HPDE6-E6E7 (cell line): ENCODE measurements around the gene NELFB.
"Not testable (repeated sequence)": the region's sequence is repeated elsewhere in the genome, so short reads cannot be mapped to it uniquely, and the experiment has no call there.

Source experiments
- DNase-seq: peaks from one replicate; pipeline ENCODE4 v3.0.0; 2011; ENCODE audit warnings: missing footprints; ENCODE audit errors: extremely low spot score

The NELFB gene

DNA sequence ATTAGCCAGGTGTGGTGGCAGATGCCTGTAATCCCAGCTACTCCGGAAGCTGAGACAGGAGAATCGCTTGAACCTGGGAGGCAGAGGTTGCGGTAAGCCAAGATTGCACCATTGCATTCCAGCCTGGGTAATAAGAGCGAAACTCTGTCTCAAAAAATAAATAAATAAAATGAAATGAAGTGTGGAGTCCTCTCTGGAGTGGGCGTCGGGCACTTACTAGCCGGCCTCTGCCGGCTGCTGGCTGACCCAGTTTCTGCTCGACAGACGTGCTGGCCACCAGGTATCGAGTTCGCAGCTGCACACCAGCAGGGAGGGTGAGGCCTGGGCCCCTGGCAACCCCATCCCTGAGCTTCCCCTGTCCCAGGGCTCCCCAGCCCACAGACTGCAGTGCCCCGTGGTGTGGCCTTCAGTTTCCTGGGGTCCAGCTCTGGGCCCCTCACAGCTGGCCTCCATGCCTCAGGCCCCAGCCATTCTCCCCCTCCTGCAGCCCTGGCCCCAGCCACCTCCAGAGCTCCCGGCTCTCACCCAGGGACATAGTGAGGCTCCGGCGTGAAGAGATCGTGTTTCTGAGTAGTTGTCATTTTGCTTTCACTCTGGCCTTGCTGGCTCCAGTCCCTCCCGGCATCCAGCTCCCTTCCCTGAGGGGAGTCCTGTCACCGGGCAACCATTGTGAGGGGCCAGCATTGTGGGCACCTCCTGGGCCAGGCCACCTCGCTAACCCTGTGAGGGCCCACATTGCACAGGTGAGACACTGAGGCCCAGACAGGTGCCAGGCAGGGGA lies 7.8 kb upstream of the NELFB start:
- DNase-seq = no peak

DNA sequence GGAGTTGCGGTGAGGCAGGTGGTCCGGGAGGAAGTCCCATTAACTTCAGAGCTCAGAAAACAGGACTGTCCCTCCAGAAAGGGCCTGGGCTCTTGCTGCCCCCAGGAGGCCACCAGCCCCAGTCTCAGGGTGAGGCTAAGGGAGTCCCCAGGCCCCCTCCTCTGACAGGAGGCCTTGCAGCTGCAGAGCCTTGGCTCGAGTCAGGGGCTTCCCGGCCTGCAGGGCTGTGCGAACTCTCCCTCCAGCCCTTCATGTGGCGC lies 7.3 kb upstream of the NELFB start:
- DNase-seq = no peak

DNA sequence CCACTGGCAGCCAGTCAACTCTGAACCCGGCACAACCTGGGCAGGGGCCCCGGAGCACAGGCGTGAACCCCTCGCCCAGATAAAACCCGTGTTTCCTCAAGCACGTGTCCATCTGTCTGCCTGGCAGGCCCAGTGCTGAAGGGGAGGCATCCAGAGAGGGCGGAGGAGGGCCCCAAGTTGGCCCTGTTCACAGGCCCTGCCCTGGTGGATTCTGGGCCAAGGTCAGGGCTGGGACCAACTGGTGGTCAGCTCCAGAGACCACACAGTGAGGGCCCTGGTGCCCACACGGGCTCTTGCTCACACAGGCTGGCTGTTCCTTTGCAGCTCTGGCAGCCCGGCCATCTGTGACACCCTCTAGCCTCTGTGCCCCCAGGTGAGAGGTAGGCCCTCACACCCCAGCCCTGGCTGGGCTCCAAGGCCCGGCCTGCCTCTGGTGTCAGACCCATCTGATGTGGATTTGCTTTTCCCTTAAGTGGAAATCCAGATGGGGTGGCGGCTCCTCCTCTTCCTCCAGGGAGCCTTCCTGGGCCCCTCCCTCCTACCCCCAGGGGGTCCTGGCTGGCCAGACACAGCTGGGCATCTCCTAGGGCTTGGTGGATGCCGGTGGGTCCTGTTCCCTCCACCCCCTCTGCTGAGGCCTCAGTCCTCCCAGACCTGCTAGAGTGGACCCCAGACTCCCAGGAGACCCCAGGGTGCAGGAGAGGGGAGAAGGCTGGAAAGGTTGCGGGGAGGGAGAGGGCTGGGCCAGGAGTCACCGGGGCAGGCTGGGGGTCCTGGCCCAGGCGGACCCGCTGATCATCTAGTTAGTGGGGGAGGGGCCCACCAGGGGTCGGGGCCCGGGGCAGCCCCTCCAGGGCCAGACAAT lies 4.6 kb upstream of the NELFB start:
- no peak for DNase-seq

DNA sequence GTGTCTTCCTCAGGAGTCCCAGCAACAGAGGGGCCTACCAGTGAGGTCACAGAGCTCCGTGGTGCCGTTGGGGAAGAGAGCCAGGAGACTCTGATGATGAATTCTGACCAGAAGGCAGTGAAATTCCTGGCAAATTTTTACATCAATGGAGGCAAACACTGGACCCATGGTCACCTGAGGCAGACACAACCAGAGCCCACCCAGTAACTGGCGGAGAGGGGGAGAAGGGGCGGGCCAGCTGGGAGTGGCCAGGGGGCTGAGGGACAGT lies 4.0 kb upstream of the NELFB start, which contains the start of gene STPG3:
TSS of gene STPG3 (plus strand) at position 93 of the 268 bp plus-strand sequence. CDS start at position 94, 1 bp downstream.
- DNase-seq = no peak

DNA sequence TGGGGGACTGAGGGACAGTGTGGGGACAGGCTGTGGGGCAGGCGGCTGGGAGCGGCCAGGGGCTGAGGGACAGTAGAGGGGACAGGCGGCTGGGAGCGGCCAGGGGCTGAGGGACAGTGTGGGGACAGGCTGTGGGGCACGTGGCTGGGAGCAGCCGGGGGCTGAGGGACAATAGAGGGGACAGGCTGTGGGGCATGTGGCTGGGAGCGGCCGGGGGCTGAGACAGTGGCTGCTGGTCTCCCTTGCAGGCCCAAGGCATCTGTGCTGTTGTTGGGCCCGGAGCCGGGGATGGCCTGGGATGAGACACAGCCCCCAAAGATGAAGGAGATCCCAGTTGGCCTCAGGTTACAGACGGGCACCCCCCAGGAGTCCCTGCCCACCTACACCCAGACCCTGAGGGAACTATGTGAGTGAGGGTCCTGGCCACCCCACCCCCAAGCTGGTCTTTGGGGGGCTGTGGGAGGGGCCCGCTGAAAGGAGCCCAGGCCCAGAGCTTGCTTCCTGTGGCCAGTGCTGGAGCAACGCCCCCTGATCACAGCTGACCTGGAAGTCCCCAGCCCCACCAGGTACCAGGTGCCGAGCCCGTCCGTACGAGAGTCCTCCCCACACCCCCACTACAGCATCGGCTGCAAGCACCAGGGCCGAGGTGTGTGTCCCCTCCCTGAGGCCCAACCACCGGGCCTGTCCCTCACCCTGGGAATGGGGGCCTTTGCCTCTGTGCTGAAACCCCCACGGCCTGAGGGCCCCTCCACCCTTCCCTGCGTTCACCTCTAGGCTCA lies 3.4 kb upstream of the NELFB start:
- DNase-seq = no peak

DNA sequence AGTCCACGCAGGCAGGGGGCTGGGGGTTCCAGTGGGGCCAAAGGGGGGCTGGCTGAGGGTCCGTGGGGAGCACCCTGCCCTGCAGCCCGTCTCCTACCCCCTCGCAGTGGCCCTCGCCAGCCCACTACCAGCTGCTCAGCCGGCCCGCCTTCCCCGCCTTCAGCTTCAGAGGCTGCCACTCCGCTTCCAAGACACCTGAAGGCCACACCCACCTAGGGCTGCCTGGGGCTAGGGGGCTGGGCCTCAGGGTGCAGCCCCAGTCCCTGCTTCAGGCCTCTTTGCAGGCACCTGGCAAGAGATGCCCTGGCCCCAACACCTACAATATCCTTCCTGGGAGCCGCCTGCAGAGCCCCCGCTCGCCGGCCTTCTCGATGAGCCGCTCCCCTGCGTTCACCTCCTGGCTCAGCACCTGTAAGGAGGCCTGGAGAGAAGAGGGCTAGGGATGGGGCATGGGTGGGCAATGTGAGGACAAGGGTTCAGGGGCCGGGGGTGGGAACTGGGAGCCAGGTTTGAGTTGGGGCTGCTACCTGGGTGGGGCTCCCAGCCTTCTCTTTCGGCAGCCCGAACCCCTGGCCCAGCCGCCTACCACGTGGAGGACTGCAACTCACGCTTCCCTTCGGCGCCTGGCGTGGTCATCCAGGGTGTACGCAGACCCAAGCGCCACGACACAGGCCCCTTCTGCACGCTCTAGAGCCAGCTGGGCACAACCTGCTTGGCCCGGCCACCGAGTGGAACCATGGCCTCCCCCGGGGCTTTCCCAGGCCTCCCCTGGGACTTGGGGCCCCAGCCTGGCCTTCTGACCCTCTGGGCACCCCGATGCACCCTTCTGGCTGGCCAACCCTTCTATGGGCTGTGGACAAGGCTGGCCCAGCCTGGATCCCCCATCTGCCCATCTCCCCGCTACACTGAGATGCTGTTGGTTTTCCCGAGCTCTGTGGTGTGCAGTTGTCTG lies 2.3 kb upstream of the NELFB start:
- DNase-seq = no peak

DNA sequence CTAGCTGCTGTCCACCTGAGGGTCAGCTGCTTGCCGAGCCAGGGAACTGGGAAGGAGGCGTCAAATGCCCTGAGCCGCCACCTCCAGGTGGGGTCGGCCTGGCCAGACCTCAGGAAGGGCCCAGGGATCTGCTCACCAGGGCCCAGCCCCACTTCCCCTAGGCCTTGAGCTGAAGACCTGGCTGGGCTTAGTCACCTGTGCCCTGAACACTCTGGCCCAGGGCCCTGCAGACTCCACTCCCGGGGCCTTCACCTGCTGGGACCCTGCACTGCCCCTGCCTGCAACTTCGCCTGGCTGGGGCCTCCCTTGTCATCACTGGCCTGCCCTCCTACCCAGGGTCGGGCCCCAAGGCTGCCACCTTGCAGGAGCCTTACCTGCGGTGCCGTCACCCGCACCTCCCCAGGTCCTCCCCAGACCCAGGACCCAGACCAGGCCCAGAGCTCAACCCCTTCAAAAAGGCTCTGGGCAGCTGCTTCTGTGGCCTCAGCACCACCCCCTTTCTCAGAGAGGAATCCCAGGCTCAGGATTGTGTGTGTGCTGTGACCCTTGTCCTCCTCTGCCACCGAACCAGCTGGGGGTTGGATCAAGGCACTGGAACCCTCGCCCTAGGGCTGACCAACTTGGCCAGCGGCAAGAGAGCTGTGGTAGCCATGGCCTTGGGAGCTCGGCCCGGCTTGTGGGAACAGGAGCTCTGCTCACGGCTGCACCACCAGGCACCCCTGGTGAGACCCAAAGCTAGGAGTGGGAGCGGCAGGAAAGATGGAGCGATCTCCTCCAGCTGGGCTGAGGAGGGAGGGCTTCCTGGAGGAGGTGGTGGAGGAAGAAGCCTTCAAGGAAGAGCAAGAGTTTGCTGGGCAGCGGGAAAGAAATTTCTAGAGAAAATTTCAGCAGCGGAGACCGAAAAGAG lies 1.2 kb upstream of the NELFB start:
- DNase-seq = no peak

DNA sequence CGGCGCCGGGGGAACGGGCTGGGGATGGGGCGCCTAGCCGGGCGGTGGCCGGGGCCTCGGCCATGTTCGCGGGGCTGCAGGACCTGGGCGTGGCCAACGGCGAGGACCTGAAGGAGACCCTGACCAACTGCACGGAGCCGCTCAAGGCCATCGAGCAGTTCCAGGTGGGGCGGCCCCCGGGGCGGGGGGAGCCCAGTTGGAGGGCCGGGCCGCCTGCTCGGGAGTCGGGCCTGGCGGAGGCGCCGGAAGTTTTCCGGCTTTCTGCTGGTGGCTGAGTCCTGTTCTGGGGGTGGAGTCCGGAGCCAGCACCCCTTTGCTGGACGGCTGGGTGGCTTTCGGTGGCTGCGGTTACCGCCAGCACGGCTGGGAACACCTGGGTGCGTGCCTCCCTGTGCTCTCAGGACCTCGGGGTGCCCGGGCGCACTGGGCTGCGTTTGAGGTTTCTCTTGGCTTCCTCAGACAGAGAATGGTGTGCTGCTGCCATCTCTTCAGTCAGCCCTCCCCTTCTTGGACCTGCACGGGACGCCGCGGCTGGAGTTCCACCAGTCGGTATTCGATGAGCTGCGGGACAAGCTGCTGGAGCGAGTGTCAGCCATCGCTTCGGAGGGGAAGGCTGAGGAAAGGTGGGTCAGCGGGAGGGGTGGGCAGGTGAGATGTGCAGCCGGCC lies 454 bp downstream of the NELFB start:
- DNase-seq = no peak

DNA sequence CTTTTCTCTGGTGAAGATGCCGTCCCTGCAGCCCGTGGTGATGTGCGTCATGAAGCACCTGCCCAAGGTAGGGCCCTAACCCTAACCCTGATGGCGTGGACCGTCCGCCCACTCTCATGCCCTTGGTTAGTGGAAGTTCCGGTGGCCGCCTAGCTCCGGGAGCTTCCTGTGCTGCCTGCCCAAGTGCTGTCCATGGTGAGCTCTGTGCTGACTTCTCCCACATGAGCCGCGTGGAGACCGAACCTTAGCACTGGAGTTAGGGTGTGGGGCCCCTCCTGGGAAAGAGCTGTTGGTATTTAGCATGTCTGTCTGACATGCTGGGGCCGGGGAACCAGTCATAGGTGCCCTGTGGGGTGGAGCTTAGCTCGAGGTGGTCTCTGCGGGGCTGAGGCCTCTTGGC lies 1.2 kb downstream of the NELFB start:
- no peak for DNase-seq

DNA sequence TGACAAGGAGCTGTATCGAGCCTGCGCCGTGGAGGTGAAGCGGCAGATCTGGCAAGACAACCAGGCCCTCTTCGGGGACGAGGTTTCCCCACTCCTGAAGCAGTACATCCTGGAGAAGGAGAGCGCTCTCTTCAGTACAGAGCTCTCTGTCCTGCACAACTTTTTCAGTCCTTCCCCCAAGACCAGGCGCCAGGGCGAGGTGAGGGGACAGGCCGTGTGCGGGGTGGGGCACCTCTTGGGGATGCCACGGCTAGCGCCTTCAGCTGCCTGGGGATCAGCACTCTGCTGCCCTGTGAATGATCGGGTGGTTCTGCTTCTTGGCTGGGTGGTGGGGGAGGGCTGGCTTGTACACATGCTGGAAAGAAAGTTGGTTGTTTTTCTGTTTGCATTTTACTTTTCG lies 1.7 kb downstream of the NELFB start:
- no peak for DNase-seq

DNA sequence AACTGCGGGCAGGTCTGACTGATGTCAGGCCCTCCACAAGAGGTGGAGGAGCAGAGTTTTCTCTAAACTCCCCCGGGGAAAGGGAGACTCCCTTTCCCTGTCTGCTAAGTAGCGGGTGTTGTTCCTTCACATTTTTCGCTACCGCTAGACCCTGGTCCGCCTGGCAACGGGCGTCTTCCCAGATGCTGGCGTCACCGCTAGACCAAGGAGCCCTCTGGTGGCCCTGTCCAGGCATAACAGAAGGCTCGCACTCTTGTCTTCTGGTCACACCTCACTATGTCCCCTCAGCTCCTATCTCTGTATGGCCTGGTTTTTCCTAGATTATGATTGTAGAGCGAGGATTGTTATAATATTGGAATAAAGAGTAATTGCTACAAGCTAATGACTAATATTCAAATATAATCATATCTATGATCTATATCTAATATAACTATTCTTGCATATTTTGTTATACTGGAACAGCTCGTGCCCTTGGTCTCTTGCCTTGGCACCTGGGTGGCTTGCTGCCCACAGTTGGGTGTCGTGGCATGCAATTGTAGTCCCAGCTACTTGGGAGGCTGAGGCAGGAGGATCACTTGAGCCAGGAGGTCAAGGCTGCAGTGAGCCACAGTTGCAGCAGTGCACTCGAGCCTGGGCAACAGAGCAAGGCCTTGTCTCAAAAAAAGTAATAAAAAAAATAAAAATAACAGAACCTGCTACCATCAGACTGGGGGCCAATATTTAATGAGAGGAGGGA lies 7.2 kb downstream of the NELFB start:
- not testable (repeated sequence) for DNase-seq

DNA sequence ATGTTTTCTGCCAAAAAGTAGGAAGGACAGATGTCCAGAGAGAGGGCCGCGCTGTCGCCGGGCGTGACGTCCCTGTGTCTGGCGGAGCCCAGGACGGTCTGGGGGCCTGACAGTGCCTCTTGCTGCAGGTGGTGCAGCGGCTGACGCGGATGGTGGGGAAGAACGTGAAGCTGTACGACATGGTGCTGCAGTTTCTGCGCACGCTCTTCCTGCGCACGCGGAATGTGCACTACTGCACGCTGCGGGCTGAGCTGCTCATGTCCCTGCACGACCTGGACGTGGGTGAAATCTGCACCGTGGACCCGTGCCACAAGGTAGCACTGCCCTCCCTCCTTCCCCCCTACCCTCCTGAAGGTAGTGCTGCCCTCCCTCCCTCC lies 7.8 kb downstream of the NELFB start:
- no peak for DNase-seq

DNA sequence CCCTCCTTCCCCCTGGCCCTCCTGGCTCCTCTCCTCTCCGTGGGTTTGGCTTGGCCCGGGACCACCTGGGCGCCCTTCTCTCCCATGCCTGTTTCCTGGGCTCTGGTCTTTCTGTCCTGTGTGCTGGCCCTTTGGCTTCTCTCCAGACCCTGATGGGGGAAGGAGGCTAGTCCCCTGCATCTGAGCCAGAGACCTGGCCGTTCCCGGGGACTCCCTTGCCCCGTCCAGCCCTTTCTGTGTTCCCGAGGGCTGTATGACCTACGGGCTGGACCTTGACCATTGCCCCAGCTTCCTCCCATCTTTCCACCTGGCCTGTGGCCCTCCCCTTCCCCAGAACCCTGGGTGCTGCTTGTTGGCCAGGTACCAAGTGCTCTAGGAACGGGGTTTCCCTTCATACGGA lies 8.4 kb downstream of the NELFB start:
- DNase-seq = no peak

DNA sequence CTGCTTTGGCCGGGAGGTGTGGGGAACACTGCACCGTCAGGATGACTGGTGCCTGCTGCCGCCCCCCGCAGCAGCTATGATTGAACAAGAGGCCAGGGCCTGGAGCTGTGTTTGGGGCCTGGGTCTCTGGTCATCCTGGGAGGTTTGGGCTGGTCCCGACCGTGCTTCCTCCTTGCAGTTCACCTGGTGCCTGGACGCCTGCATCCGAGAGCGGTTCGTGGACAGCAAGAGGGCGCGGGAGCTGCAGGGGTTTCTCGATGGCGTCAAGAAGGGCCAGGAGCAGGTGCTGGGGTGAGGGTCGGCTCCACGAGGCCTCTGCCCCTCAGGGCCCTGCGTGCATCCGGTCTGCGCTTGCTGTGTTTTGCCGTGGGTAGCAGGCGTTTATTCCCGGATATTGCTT lies 8.9 kb downstream of the NELFB start:
- DNase-seq = no peak

DNA sequence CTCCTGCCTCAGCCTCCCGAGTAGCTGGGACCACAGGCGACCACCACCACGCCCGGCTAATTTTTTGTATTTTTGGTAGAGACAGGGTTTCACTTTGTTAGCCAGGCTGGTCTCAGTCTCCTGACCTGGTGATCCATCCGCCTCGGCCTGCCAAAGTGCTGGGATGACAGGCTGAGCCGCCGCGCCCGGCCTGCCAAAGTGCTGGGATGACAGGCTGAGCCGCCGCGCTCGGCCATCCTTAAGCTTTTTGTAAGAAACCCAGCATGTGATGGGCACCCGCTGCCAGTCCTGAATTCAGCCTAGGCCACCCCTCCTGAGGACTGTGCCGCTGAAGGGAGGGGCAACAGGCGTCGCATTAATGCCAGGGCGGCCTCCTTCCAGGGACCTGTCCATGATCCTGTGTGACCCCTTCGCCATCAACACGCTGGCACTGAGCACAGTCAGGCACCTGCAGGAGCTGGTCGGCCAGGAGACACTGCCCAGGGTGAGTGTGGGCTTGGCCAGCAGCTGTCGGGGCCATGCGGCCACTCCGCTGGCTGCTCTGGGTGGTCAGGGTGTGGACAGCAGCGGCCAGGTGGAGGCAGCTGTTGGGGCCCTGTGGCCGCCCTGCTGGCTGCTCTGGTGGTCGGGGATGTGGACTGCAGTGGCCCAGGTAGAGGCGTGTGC lies 10.5 kb downstream of the NELFB start:
- no peak for DNase-seq

DNA sequence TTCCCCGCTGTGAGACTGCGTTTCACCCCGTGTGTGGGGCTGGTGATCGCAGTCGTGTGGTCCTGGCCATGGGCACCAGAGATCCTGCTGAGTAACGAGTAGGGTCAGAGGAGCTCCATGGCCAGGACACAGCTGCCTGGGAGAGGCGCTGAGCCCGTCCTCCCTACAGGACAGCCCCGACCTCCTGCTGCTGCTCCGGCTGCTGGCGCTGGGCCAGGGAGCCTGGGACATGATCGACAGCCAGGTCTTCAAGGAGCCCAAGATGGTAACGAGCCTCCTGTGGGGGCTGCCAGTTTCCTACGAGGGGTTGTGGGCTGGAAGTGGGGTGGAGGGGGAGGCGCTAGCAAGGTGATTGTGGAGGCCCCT lies 11.0 kb downstream of the NELFB start:
- no peak for DNase-seq

DNA sequence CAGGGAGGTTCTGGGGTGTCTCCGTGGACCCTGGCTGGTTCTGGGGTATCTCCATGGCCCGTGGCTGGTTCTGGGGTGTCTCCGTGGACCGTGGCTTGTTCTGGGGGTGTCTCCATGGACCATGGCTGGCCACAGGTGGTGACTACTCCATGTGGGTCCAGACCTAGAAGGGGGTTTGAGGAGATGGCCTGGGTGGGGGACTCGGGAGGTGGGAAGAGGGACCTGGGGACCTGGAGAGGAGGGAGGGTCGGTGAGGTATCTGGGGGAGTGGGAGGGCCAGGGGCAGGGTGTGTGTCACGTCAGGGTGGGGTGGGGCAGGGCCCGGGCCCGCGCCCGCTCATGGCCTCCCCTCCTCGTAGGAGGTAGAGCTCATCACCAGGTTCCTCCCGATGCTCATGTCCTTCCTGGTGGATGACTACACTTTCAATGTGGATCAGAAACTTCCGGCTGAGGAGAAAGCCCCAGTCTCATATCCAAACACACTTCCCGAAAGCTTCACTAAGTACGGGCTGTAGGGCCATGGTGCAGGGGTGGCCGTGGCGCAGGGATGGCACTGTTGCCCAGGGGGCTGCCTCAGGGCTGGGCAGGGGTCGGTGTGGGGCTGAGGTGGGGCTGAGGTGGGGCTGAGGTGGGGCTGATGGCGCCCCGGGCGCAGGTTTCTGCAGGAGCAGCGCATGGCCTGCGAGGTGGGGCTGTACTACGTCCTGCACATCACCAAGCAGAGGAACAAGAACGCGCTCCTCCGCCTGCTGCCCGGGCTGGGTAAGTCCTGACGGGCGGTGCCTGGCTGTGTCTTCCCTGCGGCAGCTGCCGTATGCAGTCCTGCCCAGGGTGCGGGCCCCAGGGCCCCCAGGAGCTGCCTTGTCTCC lies 11.7 kb downstream of the NELFB start:
- no peak for DNase-seq

DNA sequence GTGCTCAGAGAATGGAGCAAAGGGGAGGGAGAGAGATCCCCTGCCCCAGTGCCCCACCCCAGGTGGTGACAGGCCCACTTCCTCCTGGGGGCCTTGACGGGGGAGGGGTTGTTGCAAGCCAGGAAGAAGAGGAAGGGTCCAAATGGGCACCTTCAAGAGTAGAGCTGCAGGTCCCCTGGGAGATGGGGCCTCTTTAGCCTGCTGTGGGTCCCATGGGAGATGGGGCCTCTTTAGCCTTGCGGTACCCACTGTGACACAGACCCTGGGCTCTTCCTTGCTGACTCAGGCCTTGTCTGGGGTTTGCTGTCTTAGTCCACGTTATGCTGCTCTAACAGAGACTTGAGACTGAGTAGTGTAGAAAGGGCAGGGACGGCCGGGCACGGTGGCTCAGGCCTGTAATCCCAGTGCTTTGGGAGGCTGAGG lies 12.8 kb downstream of the NELFB start:
- no peak for DNase-seq
